Calu3 (cell line): ENCODE results near the gene ITGB1. TPM values are rescaled to one million over a fixed set of nuclear protein-coding genes. Genes with fewer than 3 reads are reported as not detected.

ENCODE experiments used
- BruUV-seq: library from RNA; stranded (reverse); fragments of 400-500 nt; replicated peaks from 2 replicates; lab custom pipeline; 2021; lab: Mats Ljungman, UMichigan
- CTCF ChIA-PET: fragments of 300-600 bp; sonication (Branson Sonifier 250); formaldehyde crosslinking; loops from one replicate; lab custom pipeline; 2022; ENCODE audit warnings: antibody characterized with exemption; lab: Charles Lee
- DNase-seq: peaks from one replicate; pipeline ENCODE4 v3.0.0; 2022
- H3K27ac Mint-ChIP-seq: one replicate; pipeline ENCODE4 v1.8.0; 2022; ENCODE audit warnings: mixed read lengths; ENCODE audit not compliant: unreplicated experiment
- H3K27me3 Mint-ChIP-seq: one replicate; pipeline ENCODE4 v1.8.0; 2022; ENCODE audit warnings: mixed read lengths; ENCODE audit not compliant: unreplicated experiment
- H3K36me3 Mint-ChIP-seq: one replicate; pipeline ENCODE4 v1.8.0; 2022; ENCODE audit warnings: mild to moderate bottlenecking, moderate library complexity, mixed read lengths; ENCODE audit not compliant: insufficient read depth, unreplicated experiment
- H3K4me1 Mint-ChIP-seq: one replicate; pipeline ENCODE4 v1.8.0; 2022; ENCODE audit warnings: mild to moderate bottlenecking, low read depth, mixed read lengths; ENCODE audit not compliant: unreplicated experiment
- H3K4me3 Mint-ChIP-seq: one replicate; pipeline ENCODE4 v1.8.0; 2022; ENCODE audit warnings: mild to moderate bottlenecking, low read depth, moderate library complexity, mixed read lengths; ENCODE audit not compliant: unreplicated experiment
- H3K9me3 Mint-ChIP-seq: one replicate; pipeline ENCODE4 v1.8.0; 2022; ENCODE audit warnings: low read depth, mixed read lengths; ENCODE audit not compliant: unreplicated experiment
- intact Hi-C: fragments of 100-400 bp; cut with micrococcal nuclease; formaldehyde crosslinking; loops from one replicate; pipeline ENCODE4 v1.10.0; 2022; ENCODE audit not compliant: unreplicated experiment
- total RNA-seq: library from RNA; stranded (reverse); gene quantifications from 2 replicates; pipeline ENCODE4 v1.2.3, GENCODE V29; 2022
- TF ChIP-seq, protein P1 (sequence below): fragments of 200-600 bp; IDR thresholded peaks from one replicate; pipeline ENCODE4 v1.8.0; 2022; ENCODE audit warnings: antibody characterized with exemption; ENCODE audit not compliant: unreplicated experiment

Gene ITGB1
- total RNA-seq, 1 experiment from 2014 or later: 1,455 TPM

DNA sequence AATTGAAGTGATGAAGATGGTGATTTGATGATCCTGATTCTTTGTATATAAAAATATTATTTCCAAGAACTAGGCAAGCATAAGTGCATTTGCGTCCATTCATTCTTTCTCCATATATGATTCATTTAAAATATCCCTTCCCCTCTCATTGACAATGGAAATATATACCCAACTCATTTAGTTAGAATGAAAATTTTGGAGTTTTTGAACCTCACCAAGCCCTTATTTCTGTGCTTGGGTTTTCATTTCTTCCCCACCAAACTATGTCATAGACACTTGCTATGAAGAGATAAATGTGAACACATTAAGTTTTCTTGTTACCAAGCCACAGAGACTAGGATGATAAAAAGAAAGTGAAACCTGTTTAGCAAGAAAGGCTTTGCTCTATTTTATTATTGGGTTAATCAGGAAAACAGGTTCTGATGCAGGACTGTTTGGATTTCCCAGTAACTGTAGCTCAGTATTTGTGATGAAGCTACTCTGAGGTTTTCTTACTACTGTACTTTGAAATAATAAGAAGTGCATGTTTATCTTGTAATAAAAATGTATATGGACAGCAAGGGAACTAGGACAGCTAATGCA lies 68.3 kb downstream of the ITGB1 start:
- Mint-ChIP-seq H3K27me3 (no peaks in the 10 kb centered on the region), H3K4me1 (no peaks in the 10 kb centered on the region), H3K27ac (peak overlapping the region; percentile 40), H3K36me3 (peaks cover 68% of the 10 kb centered on the region), H3K4me3 (no peak overlapping the region), H3K9me3 (no peaks in the 10 kb centered on the region)
- CTCF ChIA-PET: no interaction called here
- intact Hi-C loops: no loop called here
- no peak for DNase-seq
- TF ChIP-seq, protein P1, sequence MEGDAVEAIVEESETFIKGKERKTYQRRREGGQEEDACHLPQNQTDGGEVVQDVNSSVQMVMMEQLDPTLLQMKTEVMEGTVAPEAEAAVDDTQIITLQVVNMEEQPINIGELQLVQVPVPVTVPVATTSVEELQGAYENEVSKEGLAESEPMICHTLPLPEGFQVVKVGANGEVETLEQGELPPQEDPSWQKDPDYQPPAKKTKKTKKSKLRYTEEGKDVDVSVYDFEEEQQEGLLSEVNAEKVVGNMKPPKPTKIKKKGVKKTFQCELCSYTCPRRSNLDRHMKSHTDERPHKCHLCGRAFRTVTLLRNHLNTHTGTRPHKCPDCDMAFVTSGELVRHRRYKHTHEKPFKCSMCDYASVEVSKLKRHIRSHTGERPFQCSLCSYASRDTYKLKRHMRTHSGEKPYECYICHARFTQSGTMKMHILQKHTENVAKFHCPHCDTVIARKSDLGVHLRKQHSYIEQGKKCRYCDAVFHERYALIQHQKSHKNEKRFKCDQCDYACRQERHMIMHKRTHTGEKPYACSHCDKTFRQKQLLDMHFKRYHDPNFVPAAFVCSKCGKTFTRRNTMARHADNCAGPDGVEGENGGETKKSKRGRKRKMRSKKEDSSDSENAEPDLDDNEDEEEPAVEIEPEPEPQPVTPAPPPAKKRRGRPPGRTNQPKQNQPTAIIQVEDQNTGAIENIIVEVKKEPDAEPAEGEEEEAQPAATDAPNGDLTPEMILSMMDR: no peak
- no TSS peak for BruUV-seq

DNA sequence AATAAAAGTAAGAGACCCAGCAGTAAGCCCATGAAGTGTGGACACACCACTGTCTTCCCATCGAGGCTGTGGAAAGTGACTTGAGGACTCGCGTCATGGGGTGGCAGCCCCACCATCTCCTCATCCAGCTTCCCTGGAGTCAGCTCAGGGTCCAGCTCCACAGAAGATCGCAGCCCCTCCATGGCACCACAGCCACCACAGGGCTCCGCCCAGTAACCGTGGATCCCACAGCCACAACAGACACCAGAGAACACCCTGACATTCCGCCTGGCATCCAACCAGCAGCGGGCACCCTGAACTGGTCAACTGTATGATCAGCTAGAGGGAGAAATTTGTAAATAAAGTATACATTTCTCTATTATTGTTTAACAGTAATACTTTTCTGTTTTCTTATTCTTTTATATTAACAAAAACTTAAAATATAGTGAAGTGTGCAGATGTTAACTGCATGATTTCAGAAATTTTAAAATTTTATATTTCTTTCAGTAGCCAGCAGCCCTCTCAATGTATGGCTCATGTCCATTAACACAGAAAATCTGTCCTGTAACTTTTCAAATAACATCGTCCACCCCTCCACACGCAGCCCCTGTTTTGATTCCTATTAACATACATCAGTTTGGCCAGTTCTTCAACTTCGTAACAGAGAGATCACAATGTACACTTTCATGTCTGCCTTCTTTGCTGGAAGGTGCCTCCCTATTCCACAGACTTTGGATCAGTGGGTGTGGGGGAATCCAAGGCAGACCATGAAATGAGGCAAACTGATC lies 69.7 kb downstream of the ITGB1 start:
- BruUV-seq: no TSS peak
- no peaks in the 10 kb centered on the region for H3K27me3 Mint-ChIP-seq
- H3K4me3 Mint-ChIP-seq: no peak overlapping the region
- peaks cover 56% of the 10 kb centered on the region for H3K36me3 Mint-ChIP-seq
- no peaks in the 10 kb centered on the region for H3K4me1 Mint-ChIP-seq
- CTCF ChIA-PET: no interaction called here
- no peak overlapping the region for H3K27ac Mint-ChIP-seq
- no peak for DNase-seq
- no peaks in the 10 kb centered on the region for H3K9me3 Mint-ChIP-seq
- intact Hi-C loops: no loop called here
- TF ChIP-seq, protein P1: no peak

DNA sequence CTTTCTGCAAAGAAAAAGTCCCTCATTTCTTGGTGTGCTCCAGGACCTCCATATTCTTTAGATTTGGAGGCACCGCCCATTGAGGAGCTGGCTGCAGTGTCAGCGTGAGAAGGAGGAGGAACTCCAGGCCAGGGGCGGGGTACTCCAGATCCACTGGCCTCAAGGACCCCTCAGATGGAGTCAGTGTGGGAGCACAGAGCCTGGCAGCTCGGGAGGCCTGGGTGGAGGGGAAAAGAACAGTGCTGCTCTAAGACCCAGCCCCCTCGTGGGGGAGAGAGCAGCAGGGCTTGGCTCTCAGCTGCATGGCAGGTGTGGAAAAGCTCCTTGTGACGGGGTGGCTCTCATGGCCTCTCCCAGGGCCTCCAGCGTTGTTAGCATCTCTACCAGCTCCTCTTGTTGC lies 70.5 kb downstream of the ITGB1 start:
- BruUV-seq: no TSS peak
- TF ChIP-seq, protein P1: no peak
- no peak overlapping the region for H3K27ac Mint-ChIP-seq
- intact Hi-C loops: no loop called here
- H3K9me3 Mint-ChIP-seq: no peaks in the 10 kb centered on the region
- peaks cover 2% of the 10 kb centered on the region for H3K4me1 Mint-ChIP-seq
- no peaks in the 10 kb centered on the region for H3K27me3 Mint-ChIP-seq
- H3K36me3 Mint-ChIP-seq: peaks cover 49% of the 10 kb centered on the region
- CTCF ChIA-PET: no interaction called here
- no peak overlapping the region for H3K4me3 Mint-ChIP-seq
- no peak for DNase-seq

DNA sequence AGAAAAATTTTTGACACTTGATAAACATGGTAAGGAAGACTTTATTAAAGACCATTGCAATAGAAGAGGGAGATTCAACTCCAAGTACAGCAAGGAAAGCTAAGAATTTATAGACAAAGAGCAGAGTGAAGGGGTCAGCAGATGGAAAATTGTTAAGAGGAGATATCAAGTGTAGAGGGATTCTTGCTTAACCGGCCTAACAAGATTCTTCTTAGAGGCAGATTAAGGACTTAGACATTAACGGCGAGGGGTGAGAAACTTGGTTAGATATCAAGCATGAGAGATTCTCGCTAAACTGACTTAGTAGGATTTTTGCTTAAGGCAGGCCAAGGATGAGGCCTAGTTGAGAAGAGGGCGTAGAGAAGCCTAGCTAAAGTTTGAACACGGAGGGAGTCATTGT lies 76.0 kb downstream of the ITGB1 start:
- Mint-ChIP-seq H3K4me3 (no peak overlapping the region), H3K27ac (peak overlapping the region; percentile 6), H3K4me1 (peaks cover 12% of the 10 kb centered on the region), H3K36me3 (peaks cover 9% of the 10 kb centered on the region), H3K27me3 (no peaks in the 10 kb centered on the region), H3K9me3 (no peaks in the 10 kb centered on the region)
- intact Hi-C loops: no loop called here
- no peak for DNase-seq
- no TSS peak for BruUV-seq
- TF ChIP-seq, protein P1: no peak
- CTCF ChIA-PET: no interaction called here
